HG02623 (cell line): ENCODE measurements around the gene DIPK1A.
"Not testable (repeated sequence)": the region's sequence is repeated elsewhere in the genome, so short reads cannot be mapped to it uniquely, and the experiment has no call there.

Experiments used
- ATAC-seq: cut with Tn5 transposase; IDR thresholded peaks from one replicate; pipeline ENCODE4 v1.9.1; 2021; ENCODE audit warnings: moderate library complexity; ENCODE audit not compliant: unreplicated experiment

The DIPK1A gene

GRCh38 chr1:92922356-92923035, 38.8 kb downstream of the DIPK1A start:
- no peak for ATAC-seq

GRCh38 chr1:92921031-92922023, 39.9 kb downstream of the DIPK1A start:
- ATAC-seq: no peak

- no peak for ATAC-seq
These were observed 44.4 kb downstream of the DIPK1A start for GRCh38 chr1:92916899-92917298.

GRCh38 chr1:92915547-92915946, 45.7 kb downstream of the DIPK1A start:
- no peak for ATAC-seq

- no peak for ATAC-seq
These were observed 48.0 kb downstream of the DIPK1A start for GRCh38 chr1:92913093-92913819.

GRCh38 chr1:92910081-92910480, 51.2 kb downstream of the DIPK1A start:
- ATAC-seq: no peak

GRCh38 chr1:92909321-92909720, 51.9 kb downstream of the DIPK1A start:
- no peak for ATAC-seq

GRCh38 chr1:92907949-92908684, 53.1 kb downstream of the DIPK1A start:
- no peak for ATAC-seq

GRCh38 chr1:92903765-92904164, 57.5 kb downstream of the DIPK1A start:
- no peak for ATAC-seq

- ATAC-seq: no peak
These were observed 58.9 kb downstream of the DIPK1A start for GRCh38 chr1:92902406-92902744.

- ATAC-seq: no peak
These were observed 59.4 kb downstream of the DIPK1A start for GRCh38 chr1:92901699-92902405.

- no peak for ATAC-seq
These were observed 60.1 kb downstream of the DIPK1A start for GRCh38 chr1:92901126-92901525.

- no peak for ATAC-seq
These were observed 60.7 kb downstream of the DIPK1A start for GRCh38 chr1:92900539-92900938.

GRCh38 chr1:92899780-92900179, 61.5 kb downstream of the DIPK1A start:
- ATAC-seq: no peak

GRCh38 chr1:92898053-92898452, 63.2 kb downstream of the DIPK1A start:
- ATAC-seq: not testable (repeated sequence)

GRCh38 chr1:92887465-92887864, 73.8 kb downstream of the DIPK1A start:
- no peak for ATAC-seq

GRCh38 chr1:92886886-92887419, 74.3 kb downstream of the DIPK1A start:
- ATAC-seq: no peak

GRCh38 chr1:92884195-92884594, 77.1 kb downstream of the DIPK1A start:
- ATAC-seq: no peak

GRCh38 chr1:92883297-92883696, 78.0 kb downstream of the DIPK1A start:
- no peak for ATAC-seq

- ATAC-seq: no peak
These were observed 78.4 kb downstream of the DIPK1A start for GRCh38 chr1:92882819-92883218.
